GM13976 (cell line): ENCODE results near the gene ALK.

Experiments
- DNase-seq: peaks from one replicate; pipeline ENCODE4 v3.0.0; 2012; ENCODE audit warnings: low spot score
- in situ Hi-C: fragments of 300-500 bp; cut with MboI; formaldehyde crosslinking; loops from one replicate; pipeline ENCODE4 v1.12.0; 2022; ENCODE audit warnings: low sequenced_read_pairs, mixed read lengths, inconsistent platforms; ENCODE audit not compliant: unreplicated experiment
- TF ChIP-seq, protein P1 (sequence below): IDR thresholded peaks from 2 replicates; pipeline ENCODE4 v1.5.1; 2012; ENCODE audit warnings: borderline replicate concordance, mild to moderate bottlenecking; ENCODE audit not compliant: insufficient read depth; ENCODE audit errors: extremely low read depth, missing control alignments, control extremely low read depth

The ALK gene

DNA sequence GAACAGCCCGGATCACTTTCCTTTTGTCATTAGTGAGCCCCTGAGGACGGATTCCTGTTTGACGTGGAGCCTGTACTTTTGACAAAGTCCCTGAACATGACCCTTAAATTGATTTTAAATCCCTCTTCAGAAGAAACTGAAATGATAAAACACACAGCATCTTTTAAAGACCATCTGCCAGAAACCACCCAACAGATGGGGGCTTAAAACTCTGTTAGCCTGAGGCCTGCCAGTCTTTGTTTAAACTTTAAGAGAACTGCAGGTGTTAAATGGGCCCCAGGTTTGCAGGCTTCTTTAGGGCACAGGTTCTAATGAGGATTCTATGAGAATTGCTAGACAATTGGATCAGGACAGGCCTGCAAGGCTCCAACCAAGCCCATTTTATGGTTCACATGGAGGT lies 177.9 kb downstream of the ALK start:
- TF ChIP-seq, protein P1, sequence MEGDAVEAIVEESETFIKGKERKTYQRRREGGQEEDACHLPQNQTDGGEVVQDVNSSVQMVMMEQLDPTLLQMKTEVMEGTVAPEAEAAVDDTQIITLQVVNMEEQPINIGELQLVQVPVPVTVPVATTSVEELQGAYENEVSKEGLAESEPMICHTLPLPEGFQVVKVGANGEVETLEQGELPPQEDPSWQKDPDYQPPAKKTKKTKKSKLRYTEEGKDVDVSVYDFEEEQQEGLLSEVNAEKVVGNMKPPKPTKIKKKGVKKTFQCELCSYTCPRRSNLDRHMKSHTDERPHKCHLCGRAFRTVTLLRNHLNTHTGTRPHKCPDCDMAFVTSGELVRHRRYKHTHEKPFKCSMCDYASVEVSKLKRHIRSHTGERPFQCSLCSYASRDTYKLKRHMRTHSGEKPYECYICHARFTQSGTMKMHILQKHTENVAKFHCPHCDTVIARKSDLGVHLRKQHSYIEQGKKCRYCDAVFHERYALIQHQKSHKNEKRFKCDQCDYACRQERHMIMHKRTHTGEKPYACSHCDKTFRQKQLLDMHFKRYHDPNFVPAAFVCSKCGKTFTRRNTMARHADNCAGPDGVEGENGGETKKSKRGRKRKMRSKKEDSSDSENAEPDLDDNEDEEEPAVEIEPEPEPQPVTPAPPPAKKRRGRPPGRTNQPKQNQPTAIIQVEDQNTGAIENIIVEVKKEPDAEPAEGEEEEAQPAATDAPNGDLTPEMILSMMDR = no peak
- in situ Hi-C loops = no loop called here
- no peak for DNase-seq

DNA sequence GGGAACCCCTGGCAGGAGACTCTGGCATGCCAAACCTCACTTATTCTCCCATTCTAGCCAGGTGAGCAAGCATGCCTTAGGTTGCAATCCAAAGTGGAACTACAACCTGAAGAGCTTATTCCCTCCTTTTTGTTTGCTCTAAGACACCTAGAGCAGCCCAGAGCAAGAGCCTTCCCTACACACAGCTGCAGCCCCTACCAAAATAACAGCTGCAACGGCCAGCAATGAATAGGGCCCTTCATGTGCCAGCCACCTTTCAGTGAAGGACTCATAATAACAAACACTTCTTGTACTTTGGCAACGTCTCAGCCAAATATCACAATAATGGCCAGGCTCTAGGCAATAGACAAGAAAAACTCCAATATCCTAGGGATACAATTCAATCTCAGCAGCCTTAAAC lies 178.7 kb downstream of the ALK start:
- in situ Hi-C loops = no loop called here
- DNase-seq = no peak
- TF ChIP-seq, protein P1 = no peak

DNA sequence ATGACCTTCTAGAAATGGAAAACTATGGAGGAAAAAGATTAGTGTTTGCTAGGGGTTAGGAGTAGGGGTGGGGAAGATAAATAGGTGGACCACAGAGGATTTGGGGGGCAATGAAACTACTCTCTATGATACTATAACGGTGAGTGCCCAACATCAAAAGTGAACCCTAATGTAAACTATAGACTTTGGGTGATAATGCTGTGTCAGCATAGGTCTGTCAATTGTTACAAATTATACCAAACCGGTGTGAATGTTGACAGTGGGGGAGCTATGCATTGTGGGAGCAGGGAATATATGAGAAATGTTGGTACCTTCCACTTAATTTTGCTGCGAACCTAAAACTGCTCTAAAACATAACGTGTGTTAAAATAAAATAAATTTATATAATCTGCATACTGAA lies 180.3 kb downstream of the ALK start:
- in situ Hi-C loops = no loop called here
- no peak for DNase-seq
- TF ChIP-seq, protein P1 = no peak

DNA sequence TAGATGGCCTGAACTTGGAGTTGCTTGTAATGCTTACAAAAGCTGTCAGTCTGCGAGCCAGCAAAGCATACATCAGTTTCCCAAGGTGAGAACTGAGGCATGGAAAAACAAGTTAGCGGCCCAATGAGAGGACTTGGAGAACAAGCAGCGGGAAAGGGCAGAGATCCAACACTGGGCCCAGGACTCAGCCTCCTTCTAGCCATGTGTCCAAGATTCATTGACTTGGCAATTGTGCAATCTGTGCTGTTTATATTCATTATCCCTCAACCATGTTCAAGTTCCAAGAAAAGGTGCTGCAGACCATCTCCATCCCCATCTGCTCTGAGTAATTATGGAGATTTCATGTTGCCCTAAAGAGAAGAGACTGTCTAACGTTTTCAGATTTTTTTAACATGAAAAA lies 187.4 kb downstream of the ALK start:
- TF ChIP-seq, protein P1 = no peak
- in situ Hi-C loops = no loop called here
- DNase-seq = no peak

DNA sequence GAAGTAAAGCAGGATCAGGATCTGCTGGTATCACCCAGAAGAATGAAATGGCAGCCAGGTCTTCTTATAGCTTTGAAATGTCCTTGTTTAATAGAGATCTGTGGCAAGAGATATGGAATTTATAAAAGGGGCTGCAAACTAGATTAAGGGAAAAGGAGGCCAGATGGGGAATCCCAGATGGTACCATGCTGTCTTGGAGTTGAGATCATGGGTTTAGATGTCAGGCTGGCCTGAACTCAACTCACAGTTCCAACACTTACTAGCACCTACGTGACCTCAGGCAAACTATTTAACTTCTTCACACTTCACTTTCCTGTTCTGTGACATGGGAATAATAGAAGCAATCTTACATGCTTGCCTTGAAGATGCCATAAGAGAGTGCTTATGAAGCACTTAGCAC lies 188.2 kb downstream of the ALK start:
- TF ChIP-seq, protein P1 = no peak
- in situ Hi-C loops = no loop called here
- no peak for DNase-seq

DNA sequence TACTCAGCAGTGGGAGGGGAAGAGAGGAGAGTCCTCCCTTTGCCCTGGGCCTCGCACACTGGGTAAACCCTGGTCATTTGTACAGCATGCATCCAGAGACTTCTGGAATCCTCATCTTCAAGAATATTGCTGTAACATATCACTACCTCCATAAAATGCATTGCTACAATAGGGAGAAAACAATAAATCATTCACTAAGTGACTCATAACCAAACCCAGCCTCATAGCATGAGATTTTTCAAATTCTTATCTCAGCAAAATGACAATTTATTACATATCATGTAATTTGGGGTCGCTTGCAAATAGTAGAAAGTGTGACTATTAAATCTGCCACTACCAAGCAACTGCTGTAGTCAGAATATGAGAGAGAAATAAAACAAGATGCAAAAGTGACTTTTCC lies 189.4 kb downstream of the ALK start:
- DNase-seq = no peak
- TF ChIP-seq, protein P1 = no peak
- in situ Hi-C loops = no loop called here

DNA sequence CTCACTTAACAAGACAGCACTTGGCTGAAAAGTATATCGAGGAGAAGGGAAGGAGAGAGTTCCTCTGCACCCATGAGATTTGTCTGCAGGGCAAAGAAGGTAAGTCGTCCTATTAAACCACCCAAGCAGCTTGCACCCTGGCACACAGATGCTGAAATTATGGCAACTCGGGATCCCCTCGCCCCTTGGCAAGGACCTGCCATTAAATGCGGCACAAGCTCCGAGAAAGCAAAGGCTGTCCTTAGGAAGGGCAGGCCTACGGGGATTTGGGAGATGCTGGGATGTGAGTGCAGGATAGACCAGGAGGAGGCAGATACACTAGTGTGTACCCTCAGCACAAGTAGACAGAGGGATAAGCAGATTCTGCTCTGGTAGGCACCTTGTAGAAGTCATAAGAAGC lies 191.5 kb downstream of the ALK start:
- TF ChIP-seq, protein P1 = no peak
- no peak for DNase-seq
- in situ Hi-C loops = no loop called here
